SJCRH30 (cell line): ENCODE results near the gene TPM4. TPM values are rescaled to one million over a fixed set of nuclear protein-coding genes. Genes with fewer than 3 reads are reported as not detected.

ENCODE experiments used
- total RNA-seq: library from RNA; depleted of rRNA; stranded (reverse); fragments of >200 nt; shearing (Covaris generic); gene quantifications from 2 replicates; pipeline ENCODE4 v1.2.3, GENCODE V29; 2014; rRNA removed

Gene TPM4
- total RNA-seq, 1 experiment from 2014 or later = 419 TPM

Other genes with a start within 250 kb of the TPM4 start
- gene CYP4F2, start 178.4 kb upstream of the TPM4 start, total RNA-seq = not detected in 2 replicates
- 0.13 TPM in 1 of 2 replicates, not detected in the other for gene CYP4F11, start 142.0 kb upstream of the TPM4 start, total RNA-seq
- not detected in 2 replicates for gene OR10H4, start 127.5 kb upstream of the TPM4 start, total RNA-seq
- gene RAB8A, start 35.4 kb downstream of the TPM4 start, total RNA-seq = 102 and 104 TPM in 2 replicates
- gene HSH2D, start 67.2 kb downstream of the TPM4 start, total RNA-seq = 0.23 and 0.42 TPM in 2 replicates
- gene CIB3, start 97.0 kb downstream of the TPM4 start, total RNA-seq = not detected in 2 replicates
- 124 and 130 TPM in 2 replicates for gene FAM32A, start 108.9 kb downstream of the TPM4 start, total RNA-seq
- gene AP1M1, start 121.4 kb downstream of the TPM4 start, total RNA-seq = 102 and 104 TPM in 2 replicates
- gene KLF2, start 248.3 kb downstream of the TPM4 start, total RNA-seq = 2.3 and 4.1 TPM in 2 replicates